ENCODE results near the gene TENM4. TPM values are rescaled to one million over a fixed set of nuclear protein-coding genes. Genes with fewer than 3 reads are reported as not detected.

Gene TENM4
- total and polyA plus RNA-seq, 2 of the 13 experiments (the other 11 are each of a cell fraction or from before 2014, with no cell fraction given) = not detected

GRCh38 chr11:79039122-79039521 is 401.7 kb downstream of the TENM4 start (continued):
- TF ChIP-seq, protein P1, sequence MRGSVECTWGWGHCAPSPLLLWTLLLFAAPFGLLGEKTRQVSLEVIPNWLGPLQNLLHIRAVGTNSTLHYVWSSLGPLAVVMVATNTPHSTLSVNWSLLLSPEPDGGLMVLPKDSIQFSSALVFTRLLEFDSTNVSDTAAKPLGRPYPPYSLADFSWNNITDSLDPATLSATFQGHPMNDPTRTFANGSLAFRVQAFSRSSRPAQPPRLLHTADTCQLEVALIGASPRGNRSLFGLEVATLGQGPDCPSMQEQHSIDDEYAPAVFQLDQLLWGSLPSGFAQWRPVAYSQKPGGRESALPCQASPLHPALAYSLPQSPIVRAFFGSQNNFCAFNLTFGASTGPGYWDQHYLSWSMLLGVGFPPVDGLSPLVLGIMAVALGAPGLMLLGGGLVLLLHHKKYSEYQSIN (CRISPR knock-in tag; IDR thresholded peaks at IDR 0.05; ENCODE audit: borderline replicate concordance) = no peak
- no peak for TF ChIP-seq FOXC1 (CRISPR knock-in tag; IDR thresholded peaks at IDR 0.05; ENCODE audit: borderline replicate concordance)
- no peak for TF ChIP-seq NCOA5 (CRISPR knock-in tag; IDR thresholded peaks at IDR 0.05)
- TF ChIP-seq ZBTB37 (CRISPR knock-in tag; IDR thresholded peaks at IDR 0.05) = no peak
- no peak for TF ChIP-seq KLF16 (CRISPR knock-in tag; IDR thresholded peaks at IDR 0.05)
- no peak for TF ChIP-seq ZNF670 (CRISPR knock-in tag; IDR thresholded peaks at IDR 0.05; ENCODE audit: borderline replicate concordance)
- TF ChIP-seq XRCC5 (optimal IDR thresholded peaks at IDR 0.05; ENCODE audit: low read length) = no peak
- no peak for TF ChIP-seq CBFB (CRISPR knock-in tag; IDR thresholded peaks at IDR 0.05)

DNA sequence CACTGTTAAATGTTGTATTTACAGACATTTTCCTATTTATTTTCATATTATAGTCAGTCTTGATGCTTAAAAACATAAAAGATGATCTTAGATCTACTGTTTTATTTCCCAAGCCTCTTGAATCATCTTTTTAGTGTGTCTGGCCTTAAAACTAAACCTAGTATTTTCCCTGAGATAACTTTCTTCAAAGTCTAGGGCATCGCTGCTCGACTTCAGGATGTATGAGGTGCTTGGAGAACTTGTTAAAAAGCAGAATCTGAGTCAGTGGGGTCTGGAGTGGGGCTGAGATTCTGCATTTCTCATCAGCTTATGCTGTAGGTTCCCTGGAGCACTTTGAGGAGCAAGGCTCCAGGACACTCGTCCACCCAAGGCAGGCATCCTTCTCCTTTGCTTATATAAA is 404.9 kb downstream of the TENM4 start:
- H3K79me2 ChIP-seq (ENCODE audit: insufficient read depth, low read length) = no peaks in the 10 kb centered on the region
- DNase-seq (ENCODE audit: low spot score) = no peak
- in situ Hi-C loops (cut with HindIII; ENCODE audit: extremely low pct_ligation_motif_present, low pct_unique_long_range_greater_than_20kb) (no loop called here), intact Hi-C loops (cut with micrococcal nuclease; ENCODE audit: unreplicated experiment) (no loop called here)
- no peak for FAIRE-seq
- no peak overlapping the region for H3K4me2 ChIP-seq (ENCODE audit: low read depth, low read length)
- CTCF ChIA-PET (ENCODE audit: low intra/inter-chr PET ratio, low total read pairs) = no interaction called here
- POLR2A ChIA-PET = no interaction called here
- TF ChIP-seq ATF7-NPFF (CRISPR knock-in tag; IDR thresholded peaks at IDR 0.05; ENCODE audit: low read depth) = no peak
- TF ChIP-seq ZNF773 (CRISPR knock-in tag; IDR thresholded peaks at IDR 0.05; ENCODE audit: borderline replicate concordance) = no peak
- no peak for TF ChIP-seq CHD4 (IDR thresholded peaks at IDR 0.05; ENCODE audit: borderline replicate concordance, low read length)
- no peak for TF ChIP-seq CBFB (CRISPR knock-in tag; IDR thresholded peaks at IDR 0.05)
- TF ChIP-seq ZNF879 (CRISPR knock-in tag; IDR thresholded peaks at IDR 0.05) = no peak
- no peak for TF ChIP-seq MED8 (CRISPR knock-in tag; IDR thresholded peaks at IDR 0.05; ENCODE audit: insufficient replicate concordance)
- TF ChIP-seq ZBTB7A (CRISPR knock-in tag; IDR thresholded peaks at IDR 0.05) = no peak
- H3K27me3 ChIP-seq (ENCODE audit: control insufficient read depth in 1 of 2, insufficient read depth in 2 of 2, low read length in 2 of 2) = peaks cover 1 to 5% of the 10 kb centered on the region in 2 experiments; a peak in 2 of 5 replicates
- no peak overlapping the region for H3K4me3 ChIP-seq (replicated peaks in 1 of 3; ENCODE audit: insufficient read depth in 1 of 3, low read depth in 2 of 3, low read length in 3 of 3)
- no peaks in the 10 kb centered on the region for H3K9me3 ChIP-seq (ENCODE audit: low read length)
- no peaks in the 10 kb centered on the region for H4K20me1 ChIP-seq (ENCODE audit: insufficient read depth, low read length)
- no peak overlapping the region for H3K27ac ChIP-seq (ENCODE audit: extremely low read length, insufficient read depth, low read length)
- H3K9ac ChIP-seq (ENCODE audit: insufficient read depth, low read depth, low read length) = no peak overlapping the region
- BruUV-seq (replicated peaks) = no TSS peak
- ATAC-seq = no peak
- H3K4me1 ChIP-seq (ENCODE audit: insufficient read depth, low read length) = no peaks in the 10 kb centered on the region
- no peaks in the 10 kb centered on the region for H3K36me3 ChIP-seq (replicated peaks in 1 of 2; ENCODE audit: control insufficient read depth in 1 of 2, insufficient read depth in 2 of 2, low read length in 2 of 2)
- WGBS (ENCODE audit: low lambda C conversion rate) = 2% methylated on average over 3 of the region's 3 CpGs
- H2AFZ ChIP-seq (ENCODE audit: low read length) = no peak overlapping the region

All from HepG2 (cell line).